Esophagus muscularis mucosa (tissue), 4 donors: Measurements from ENCODE around the gene RANBP17. TPM values are rescaled to one million over a fixed set of nuclear protein-coding genes. Genes with fewer than 3 reads are reported as not detected.

Source experiments
- DNase-seq: peaks from one replicate; pipeline ENCODE4 v3.0.0-alpha.2; 2017; ENCODE audit errors: extremely low spot score
- H3K27ac ChIP-seq, 4 donors: fragments of 200-600 bp; sonication (generic); replicated peaks in 1 of 4; 1 replicate in 3 of 4; 2 replicates in 1 of 4; pipeline ENCODE4 v1.5.1; 2016 to 2019; ENCODE audit warnings: mild to moderate bottlenecking in 1 of 4
- H3K27me3 ChIP-seq, 4 donors: fragments of 200-600 bp; sonication (generic); one replicate each; pipeline versions ENCODE4 v1.5.1 to v1.6.0; 2016 to 2019
- H3K36me3 ChIP-seq, 4 donors: fragments of 200-600 bp; sonication (generic); one replicate each; pipeline ENCODE4 v1.5.1; 2016 to 2019
- H3K4me1 ChIP-seq, 4 donors: fragments of 200-600 bp; sonication (generic); one replicate each; pipeline ENCODE4 v1.5.1; 2016 to 2019
- H3K4me3 ChIP-seq, 4 donors: fragments of 200-600 bp; sonication (generic); 1 replicate in 2 of 4; 2 replicates in 2 of 4; pipeline ENCODE4 v1.5.1; 2016 to 2019; ENCODE audit warnings: mild to moderate bottlenecking in 4 of 4, moderate library complexity in 1 of 4
- H3K9me3 ChIP-seq, 4 donors: fragments of 200-600 bp; sonication (generic); 1 replicate in 3 of 4; 2 replicates in 1 of 4; pipeline ENCODE4 v1.5.1; 2016 to 2019
- EP300 ChIP-seq: sonication (generic); formaldehyde crosslinking; IDR thresholded peaks from one replicate; pipeline ENCODE4 v1.6.1; 2017; ENCODE audit warnings: antibody characterized with exemption
- POLR2A ChIP-seq: fragments of 450-650 bp; IDR thresholded peaks from one replicate; pipeline ENCODE4 v1.6.1; 2017; ENCODE audit warnings: antibody characterized with exemption, moderate library complexity, mild to moderate bottlenecking, low read depth
- POLR2AphosphoS5 ChIP-seq, 2 donors: sonication (generic); formaldehyde crosslinking; IDR thresholded peaks; one replicate each; pipeline ENCODE4 v1.6.1; 2017; ENCODE audit warnings: antibody characterized with exemption in 2 of 2
- WGBS: methylation state at CpG from one replicate; pipeline ENCODE4 v1.1.5; 2018; 5-methylcytosine and 5-hydroxymethylcytosine counted together
- intact Hi-C: fragments of 100-400 bp; cut with DNase I; formaldehyde crosslinking; loops from one replicate; pipeline ENCODE4 v1.15.1; 2023
- total RNA-seq, 4 donors: library from RNA; depleted of rRNA; stranded (reverse); fragments of >200 nt; gene quantifications; one replicate each; pipeline versions ENCODE4 v1.1.0 to v1.2.1, GENCODE V29; 2016
- TF ChIP-seq, protein P1 (sequence below), 3 experiments: fragments of 200-600 bp in 2 of 3; fragments of 450-650 bp in 1 of 3; sonication (generic) in 2 of 3; IDR thresholded peaks; one replicate each; pipeline ENCODE4 v1.5.1; 2017 to 2019; ENCODE audit warnings: antibody characterized with exemption in 3 of 3, mild to moderate bottlenecking in 2 of 3, moderate library complexity in 1 of 3

The RANBP17 gene
- total RNA-seq, 4 donors from 2014 or later = 16.4 to 28.2 (median 17.7) TPM

DNA sequence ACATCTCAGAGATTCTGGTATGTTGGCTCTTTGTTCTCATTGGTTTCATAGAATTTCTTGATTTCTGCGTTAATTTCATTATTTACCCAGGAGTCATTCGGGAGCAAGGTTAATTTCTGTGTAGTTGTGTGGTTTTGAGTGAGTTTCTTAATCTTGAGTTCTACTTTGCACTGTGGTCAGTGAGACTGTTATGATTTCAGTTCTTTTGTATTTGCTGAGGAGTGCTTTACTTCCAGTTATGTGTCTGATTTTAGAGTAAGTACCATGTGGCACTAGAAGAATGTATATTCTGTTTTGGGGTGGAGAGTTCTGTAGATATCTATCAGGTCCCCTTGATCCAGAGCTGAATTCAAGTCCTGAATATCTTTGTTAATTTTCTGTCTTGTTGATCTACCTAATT, 12.2 kb downstream of the RANBP17 start:
- no peak overlapping the region for H3K27ac ChIP-seq
- no peak for DNase-seq
- no peak overlapping the region for H3K4me3 ChIP-seq
- no peaks in the 10 kb centered on the region for H3K36me3 ChIP-seq
- peaks cover 0 to 8% (median 0%) of the 10 kb centered on the region in 4 donors for H3K9me3 ChIP-seq
- TF ChIP-seq, protein P1, sequence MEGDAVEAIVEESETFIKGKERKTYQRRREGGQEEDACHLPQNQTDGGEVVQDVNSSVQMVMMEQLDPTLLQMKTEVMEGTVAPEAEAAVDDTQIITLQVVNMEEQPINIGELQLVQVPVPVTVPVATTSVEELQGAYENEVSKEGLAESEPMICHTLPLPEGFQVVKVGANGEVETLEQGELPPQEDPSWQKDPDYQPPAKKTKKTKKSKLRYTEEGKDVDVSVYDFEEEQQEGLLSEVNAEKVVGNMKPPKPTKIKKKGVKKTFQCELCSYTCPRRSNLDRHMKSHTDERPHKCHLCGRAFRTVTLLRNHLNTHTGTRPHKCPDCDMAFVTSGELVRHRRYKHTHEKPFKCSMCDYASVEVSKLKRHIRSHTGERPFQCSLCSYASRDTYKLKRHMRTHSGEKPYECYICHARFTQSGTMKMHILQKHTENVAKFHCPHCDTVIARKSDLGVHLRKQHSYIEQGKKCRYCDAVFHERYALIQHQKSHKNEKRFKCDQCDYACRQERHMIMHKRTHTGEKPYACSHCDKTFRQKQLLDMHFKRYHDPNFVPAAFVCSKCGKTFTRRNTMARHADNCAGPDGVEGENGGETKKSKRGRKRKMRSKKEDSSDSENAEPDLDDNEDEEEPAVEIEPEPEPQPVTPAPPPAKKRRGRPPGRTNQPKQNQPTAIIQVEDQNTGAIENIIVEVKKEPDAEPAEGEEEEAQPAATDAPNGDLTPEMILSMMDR (IDR thresholded peaks at IDR 0.05) = no peak
- TF ChIP-seq POLR2A = no peak
- intact Hi-C loops = no loop called here
- H3K4me1 ChIP-seq = no peaks in the 10 kb centered on the region
- no peaks in the 10 kb centered on the region for H3K27me3 ChIP-seq
- WGBS = 97% methylated on average over 2 of the region's 2 CpGs

DNA sequence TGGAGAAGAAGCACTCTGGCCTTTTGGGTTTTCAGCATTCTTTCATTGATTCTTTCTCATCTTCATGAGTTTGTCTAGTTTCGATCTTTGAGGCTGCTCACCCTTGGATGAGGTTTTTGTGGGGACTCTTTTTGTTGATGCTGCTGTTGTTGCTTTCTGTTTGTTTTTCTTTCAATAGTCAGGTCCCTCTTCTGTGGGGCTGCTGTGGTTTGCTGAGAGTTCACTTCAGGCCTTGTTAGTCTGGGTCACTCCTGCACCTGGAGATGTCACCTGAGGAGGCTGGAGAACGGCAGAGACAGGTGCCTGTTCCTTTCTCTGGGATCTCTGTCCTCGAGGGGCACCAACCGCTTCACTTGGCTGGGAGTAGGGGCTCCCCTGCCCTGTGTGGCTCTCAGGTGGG, 14.0 kb downstream of the RANBP17 start:
- Histone ChIP-seq H3K9me3 (peaks cover 0 to 8% (median 0%) of the 10 kb centered on the region in 4 donors), H3K4me1 (no peaks in the 10 kb centered on the region), H3K36me3 (no peaks in the 10 kb centered on the region), H3K27ac (no peak overlapping the region), H3K4me3 (no peak overlapping the region), H3K27me3 (no peaks in the 10 kb centered on the region)
- no peak for DNase-seq
- 96% methylated on average over 4 of the region's 4 CpGs for WGBS
- no peak for TF ChIP-seq EP300
- intact Hi-C loops = no loop called here

DNA sequence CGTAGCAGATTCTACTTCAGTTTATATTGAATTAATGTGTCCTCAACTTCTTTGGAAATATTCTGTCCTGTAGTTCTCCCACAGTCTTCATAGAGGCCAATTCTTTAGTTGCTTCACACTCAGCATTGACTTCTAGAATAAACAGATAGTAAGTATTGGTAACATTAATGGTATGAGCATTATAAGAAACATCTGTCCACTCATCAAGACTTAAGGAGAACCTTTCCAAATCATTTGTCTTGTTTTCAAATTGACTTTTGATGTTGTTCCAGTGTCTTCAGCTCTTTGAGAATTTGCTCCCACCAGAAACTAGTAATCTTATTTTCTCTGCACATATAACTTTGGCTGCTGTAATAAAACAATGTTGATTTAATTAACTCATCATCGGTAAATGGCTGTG, 18.3 kb downstream of the RANBP17 start:
- 76% methylated on average over 2 of the region's 2 CpGs for WGBS
- intact Hi-C loops = no loop called here
- no peak for DNase-seq
- Histone ChIP-seq H3K4me3 (no peak overlapping the region), H3K27me3 (no peaks in the 10 kb centered on the region), H3K9me3 (no peaks in the 10 kb centered on the region), H3K27ac (no peak overlapping the region), H3K36me3 (no peaks in the 10 kb centered on the region), H3K4me1 (no peaks in the 10 kb centered on the region)
- no peak for TF ChIP-seq EP300
- TF ChIP-seq, protein P1 (IDR thresholded peaks at IDR 0.05) = no peak
- TF ChIP-seq POLR2AphosphoS5 (IDR thresholded peaks at IDR 0.05) = no peak
- no peak for TF ChIP-seq POLR2A

DNA sequence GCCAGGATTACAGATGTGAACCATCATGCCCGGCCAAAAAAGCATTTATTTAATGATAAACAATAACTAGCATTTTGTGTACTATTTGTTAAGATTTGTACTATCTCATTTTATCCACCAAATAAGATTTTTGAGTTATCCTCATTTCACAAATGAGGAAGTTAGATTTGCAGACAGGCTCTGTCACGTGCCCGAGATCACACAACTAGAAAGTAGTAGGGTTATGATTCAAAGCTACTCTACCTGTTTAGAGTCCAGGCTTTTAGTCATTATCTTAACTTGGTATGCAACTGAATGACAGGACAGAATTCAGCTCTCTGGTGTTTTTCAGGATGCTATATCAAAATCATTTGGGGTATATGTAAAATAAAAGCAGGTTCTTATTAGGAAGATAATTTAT, 20.5 kb downstream of the RANBP17 start:
- Histone ChIP-seq H3K4me1 (no peaks in the 10 kb centered on the region), H3K4me3 (no peak overlapping the region), H3K9me3 (no peaks in the 10 kb centered on the region), H3K27me3 (no peaks in the 10 kb centered on the region), H3K36me3 (no peaks in the 10 kb centered on the region), H3K27ac (no peak overlapping the region)
- DNase-seq = no peak
- WGBS = 93% methylated on average over 3 of the region's 3 CpGs
- intact Hi-C loops = no loop called here
- TF ChIP-seq, protein P1 (IDR thresholded peaks at IDR 0.05) = no peak
- no peak for TF ChIP-seq EP300
- TF ChIP-seq POLR2AphosphoS5 (IDR thresholded peaks at IDR 0.05) = no peak
- no peak for TF ChIP-seq POLR2A

DNA sequence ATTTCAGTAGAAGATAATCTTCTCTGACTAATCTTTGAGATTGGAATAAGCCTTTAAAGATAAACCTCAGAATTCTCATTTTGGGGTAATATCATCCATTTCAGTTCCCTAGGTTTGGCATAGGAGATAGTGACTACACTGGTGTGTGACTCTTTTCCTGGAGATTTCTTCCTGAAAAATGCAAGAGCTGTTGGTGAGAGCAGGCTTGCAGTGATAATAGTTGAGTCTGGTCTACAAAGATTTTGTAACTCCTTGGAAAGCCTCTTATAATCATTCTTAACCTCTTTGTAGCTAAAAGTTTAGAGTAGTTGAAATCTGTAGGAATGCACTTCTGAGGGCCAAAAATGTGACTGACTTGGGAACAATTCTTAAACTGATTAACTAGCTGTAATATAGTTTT, 23.4 kb downstream of the RANBP17 start:
- TF ChIP-seq, protein P1 (IDR thresholded peaks at IDR 0.05) = no peak
- TF ChIP-seq EP300 = no peak
- TF ChIP-seq POLR2AphosphoS5 (IDR thresholded peaks at IDR 0.05) = no peak
- no peak for TF ChIP-seq POLR2A
- Histone ChIP-seq H3K27ac (no peak overlapping the region), H3K4me1 (no peaks in the 10 kb centered on the region), H3K27me3 (no peaks in the 10 kb centered on the region), H3K36me3 (no peaks in the 10 kb centered on the region), H3K4me3 (no peak overlapping the region), H3K9me3 (no peaks in the 10 kb centered on the region)
- DNase-seq = no peak
- intact Hi-C loops = no loop called here
